A673 (cell line): ENCODE results near the gene RFPL4A.

Source experiments
- CTCF ChIP-seq: fragments of 300-800, 200-600 bp; sonication (generic); conservative IDR thresholded peaks from 2 replicates; pipeline ENCODE4 v1.5.1; 2017; ENCODE audit warnings: low read depth, mild to moderate bottlenecking, antibody characterized with exemption, low read length, moderate library complexity, mixed read lengths
- EZH2 ChIP-seq: fragments of 200-600 bp; sonication (generic); IDR thresholded peaks from 2 replicates; pipeline ENCODE4 v1.6.1; 2017; ENCODE audit warnings: borderline replicate concordance, low read depth, mild to moderate bottlenecking, mixed read lengths, antibody characterized with exemption, low read length; ENCODE audit not compliant: poor library complexity, severe bottlenecking

- TF ChIP-seq CTCF (no peak), EZH2 (no peak)
Observed at GRCh38 chr19:55812449-55812848, 53.6 kb downstream of the RFPL4A start.
